Osteocyte (in vitro differentiated cells): Measurements from ENCODE around the gene RPTOR. TPM values are rescaled to one million over a fixed set of nuclear protein-coding genes. Genes with fewer than 3 reads are reported as not detected.

Source experiments
- DNase-seq: peaks from one replicate; pipeline ENCODE4 v3.0.0; 2021; ENCODE audit warnings: mixed read lengths; ENCODE audit not compliant: unreplicated experiment; ENCODE audit errors: extremely low spot score
- H3K27ac Mint-ChIP-seq: one replicate; pipeline ENCODE4 v1.8.0; 2021; ENCODE audit warnings: mild to moderate bottlenecking, mixed read lengths; ENCODE audit not compliant: unreplicated experiment
- H3K27me3 Mint-ChIP-seq: one replicate; pipeline ENCODE4 v1.8.0; 2021; ENCODE audit warnings: mixed read lengths; ENCODE audit not compliant: unreplicated experiment
- H3K36me3 Mint-ChIP-seq: one replicate; pipeline ENCODE4 v1.8.0; 2021; ENCODE audit warnings: mixed read lengths; ENCODE audit not compliant: unreplicated experiment
- H3K4me1 Mint-ChIP-seq: one replicate; pipeline ENCODE4 v1.8.0; 2021; ENCODE audit warnings: mixed read lengths; ENCODE audit not compliant: unreplicated experiment
- H3K4me3 Mint-ChIP-seq: one replicate; pipeline ENCODE4 v1.8.0; 2021; ENCODE audit warnings: mild to moderate bottlenecking, moderate library complexity, mixed read lengths; ENCODE audit not compliant: unreplicated experiment
- H3K9me3 Mint-ChIP-seq: one replicate; pipeline ENCODE4 v1.8.0; 2021; ENCODE audit warnings: mixed read lengths; ENCODE audit not compliant: unreplicated experiment
- total RNA-seq: library from RNA; stranded (reverse); gene quantifications from 2 replicates; pipeline ENCODE4 v1.2.1, GENCODE V29; 2021
- TF ChIP-seq, protein P1 (sequence below): fragments of 200-600 bp; sonication (generic); IDR thresholded peaks from 2 replicates; pipeline ENCODE4 v1.5.0; 2021; ENCODE audit warnings: antibody characterized with exemption, mild to moderate bottlenecking, moderate library complexity

Gene RPTOR
- total RNA-seq, 1 donor from 2014 or later = 36.0 TPM

DNA sequence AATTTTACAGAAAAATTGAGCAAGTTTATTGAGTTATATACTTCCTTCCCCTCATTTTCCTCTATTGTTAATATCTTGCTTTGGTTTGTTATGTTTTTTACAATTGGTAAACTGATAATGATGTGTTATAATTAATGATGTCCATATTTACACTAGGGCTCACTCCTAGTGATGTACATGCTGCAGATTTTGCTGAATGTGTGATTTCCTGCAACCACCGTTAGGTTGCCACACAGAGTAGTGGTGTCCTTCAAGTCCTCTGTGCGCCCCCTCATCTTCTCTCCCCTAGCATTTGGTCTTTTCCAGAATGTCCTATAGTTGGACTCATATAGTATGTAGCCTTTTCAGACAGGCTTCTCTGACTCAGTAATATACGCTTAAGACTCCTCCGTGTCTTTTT is 167.5 kb downstream of the RPTOR start:
- DNase-seq = no peak
- H3K27ac Mint-ChIP-seq = no peak overlapping the region
- peaks cover 3% of the 10 kb centered on the region for H3K9me3 Mint-ChIP-seq
- H3K36me3 Mint-ChIP-seq = peaks cover 8% of the 10 kb centered on the region
- TF ChIP-seq, protein P1, sequence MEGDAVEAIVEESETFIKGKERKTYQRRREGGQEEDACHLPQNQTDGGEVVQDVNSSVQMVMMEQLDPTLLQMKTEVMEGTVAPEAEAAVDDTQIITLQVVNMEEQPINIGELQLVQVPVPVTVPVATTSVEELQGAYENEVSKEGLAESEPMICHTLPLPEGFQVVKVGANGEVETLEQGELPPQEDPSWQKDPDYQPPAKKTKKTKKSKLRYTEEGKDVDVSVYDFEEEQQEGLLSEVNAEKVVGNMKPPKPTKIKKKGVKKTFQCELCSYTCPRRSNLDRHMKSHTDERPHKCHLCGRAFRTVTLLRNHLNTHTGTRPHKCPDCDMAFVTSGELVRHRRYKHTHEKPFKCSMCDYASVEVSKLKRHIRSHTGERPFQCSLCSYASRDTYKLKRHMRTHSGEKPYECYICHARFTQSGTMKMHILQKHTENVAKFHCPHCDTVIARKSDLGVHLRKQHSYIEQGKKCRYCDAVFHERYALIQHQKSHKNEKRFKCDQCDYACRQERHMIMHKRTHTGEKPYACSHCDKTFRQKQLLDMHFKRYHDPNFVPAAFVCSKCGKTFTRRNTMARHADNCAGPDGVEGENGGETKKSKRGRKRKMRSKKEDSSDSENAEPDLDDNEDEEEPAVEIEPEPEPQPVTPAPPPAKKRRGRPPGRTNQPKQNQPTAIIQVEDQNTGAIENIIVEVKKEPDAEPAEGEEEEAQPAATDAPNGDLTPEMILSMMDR = no peak
- no peaks in the 10 kb centered on the region for H3K27me3 Mint-ChIP-seq
- H3K4me3 Mint-ChIP-seq = no peak overlapping the region
- peaks cover 14% of the 10 kb centered on the region for H3K4me1 Mint-ChIP-seq

DNA sequence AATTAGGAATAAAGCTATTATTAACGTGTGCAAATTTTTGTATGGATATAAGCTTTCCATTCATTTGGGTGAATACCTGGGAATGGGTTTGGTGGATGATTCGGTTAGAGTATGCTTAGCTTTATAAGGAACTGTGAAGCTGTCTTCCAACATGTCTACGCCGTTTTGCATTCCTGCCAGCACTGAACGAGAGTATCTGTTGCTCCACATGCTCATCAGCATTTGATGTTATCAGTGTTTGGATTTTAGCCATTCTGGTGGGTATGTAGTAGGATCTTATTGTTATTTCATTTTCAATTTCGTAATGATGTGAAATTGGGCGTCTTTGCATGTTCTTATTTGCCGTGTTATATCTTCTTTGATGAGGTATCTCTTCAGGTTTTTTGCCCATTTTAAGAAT is 168.0 kb downstream of the RPTOR start:
- TF ChIP-seq, protein P1 = no peak
- peaks cover 8% of the 10 kb centered on the region for H3K36me3 Mint-ChIP-seq
- no peak overlapping the region for H3K27ac Mint-ChIP-seq
- no peak for DNase-seq
- H3K9me3 Mint-ChIP-seq = peaks cover 3% of the 10 kb centered on the region
- H3K27me3 Mint-ChIP-seq = no peaks in the 10 kb centered on the region
- H3K4me1 Mint-ChIP-seq = peaks cover 17% of the 10 kb centered on the region
- no peak overlapping the region for H3K4me3 Mint-ChIP-seq

DNA sequence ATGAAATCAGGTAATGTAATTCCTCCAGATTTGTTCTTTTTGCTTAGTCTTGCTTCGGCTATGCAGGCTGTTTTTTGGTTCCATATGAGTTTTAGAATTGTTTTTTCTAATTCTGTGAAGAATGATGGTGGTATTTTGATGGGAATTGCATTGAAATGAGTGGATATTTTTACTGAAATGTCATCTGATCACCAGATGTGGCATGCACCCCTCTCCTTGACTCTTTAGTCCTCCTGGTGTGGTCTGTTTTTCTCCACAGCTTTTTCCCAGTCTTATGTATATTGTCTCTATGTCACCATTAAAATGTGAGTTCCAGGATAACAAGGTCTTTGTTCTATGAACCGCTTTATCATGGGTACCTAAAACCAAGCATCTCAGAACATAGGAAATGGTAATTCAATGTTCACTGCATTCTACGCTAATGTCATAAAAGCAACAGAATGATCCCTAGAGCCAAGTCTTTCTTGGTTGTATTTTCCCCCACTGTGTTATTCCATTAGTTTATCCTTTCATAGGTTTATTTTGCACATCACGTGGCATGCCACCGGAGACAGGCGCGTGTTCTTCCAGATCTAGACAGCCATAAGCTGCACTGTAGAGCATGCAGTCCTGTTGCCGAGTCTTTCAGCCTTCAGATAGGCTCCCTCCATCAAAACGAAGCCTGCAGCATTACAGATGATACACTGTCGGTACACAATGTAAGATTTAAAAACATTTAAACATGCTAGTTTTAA is 172.5 kb downstream of the RPTOR start:
- TF ChIP-seq, protein P1 = no peak
- Mint-ChIP-seq H3K27me3 (no peaks in the 10 kb centered on the region), H3K4me1 (peaks cover 38% of the 10 kb centered on the region)

DNA sequence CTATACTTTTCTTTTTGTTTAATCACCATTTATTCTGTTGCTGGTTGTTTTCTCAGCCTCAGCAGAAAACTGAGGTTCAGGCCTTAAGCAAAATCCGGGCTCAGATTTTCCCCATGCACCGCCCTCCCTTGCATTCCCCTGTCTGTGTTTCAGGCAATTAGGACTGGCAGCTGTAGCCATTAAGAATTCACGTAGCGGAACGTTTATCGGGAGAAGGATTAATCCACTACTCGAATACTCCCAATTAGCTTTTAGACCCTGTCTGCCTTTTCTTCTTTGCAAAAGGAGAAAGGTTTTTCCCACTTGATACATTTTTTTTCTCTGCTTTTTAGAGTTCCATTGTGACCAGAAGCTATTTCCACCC is 173.1 kb downstream of the RPTOR start:
- TF ChIP-seq, protein P1 = no peak
- Mint-ChIP-seq H3K27me3 (no peaks in the 10 kb centered on the region), H3K9me3 (peaks cover 3% of the 10 kb centered on the region), H3K4me1 (peaks cover 44% of the 10 kb centered on the region), H3K4me3 (no peak overlapping the region), H3K36me3 (peaks cover 5% of the 10 kb centered on the region), H3K27ac (no peak overlapping the region)
- DNase-seq = no peak

More for the DNA sequence above, 172.5 kb downstream of the RPTOR start:
- DNase-seq = no peak
- Mint-ChIP-seq H3K9me3 (peaks cover 3% of the 10 kb centered on the region), H3K27ac (peak overlapping the region; percentile 37), H3K4me3 (no peak overlapping the region), H3K36me3 (peaks cover 4% of the 10 kb centered on the region)

DNA sequence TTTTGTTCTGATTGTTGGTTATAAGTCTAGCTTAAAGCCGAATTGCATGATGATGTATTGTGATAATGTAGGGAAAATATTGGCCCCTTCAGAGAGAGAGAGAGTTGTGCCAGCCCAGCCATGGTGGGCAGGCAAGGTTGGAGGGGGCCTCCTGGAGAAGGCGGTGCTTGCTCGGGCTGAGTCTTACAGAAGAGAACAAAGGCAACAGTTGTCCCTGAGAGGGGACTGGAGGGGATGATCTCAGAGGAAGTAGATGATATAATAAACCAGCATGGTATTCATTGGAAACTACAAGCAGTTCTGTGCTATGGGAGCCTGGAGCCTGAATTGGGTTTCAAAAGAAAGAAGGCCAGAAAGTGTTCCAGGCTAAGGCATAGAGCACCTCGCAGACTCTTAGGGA is 173.8 kb downstream of the RPTOR start:
- no peak for DNase-seq
- no peak overlapping the region for H3K27ac Mint-ChIP-seq

More for the DNA sequence above, 173.8 kb downstream of the RPTOR start:
- Mint-ChIP-seq H3K27me3 (no peaks in the 10 kb centered on the region), H3K9me3 (peaks cover 3% of the 10 kb centered on the region), H3K4me3 (no peak overlapping the region), H3K36me3 (peaks cover 5% of the 10 kb centered on the region), H3K4me1 (peaks cover 44% of the 10 kb centered on the region)
- TF ChIP-seq, protein P1 = no peak
